Ectodermal cell (in vitro differentiated cells): ENCODE results near the gene MSRB3.

Experiments
- H3K27ac ChIP-seq: 2 replicates; pipeline ENCODE4 v1.7.0; 2013; ENCODE audit warnings: mild to moderate bottlenecking, low read depth, low read length; ENCODE audit not compliant: insufficient read depth, poor library complexity, severe bottlenecking
- H3K27me3 ChIP-seq: 2 replicates; pipeline ENCODE4 v1.7.0; 2013; ENCODE audit warnings: mild to moderate bottlenecking, low read length; ENCODE audit not compliant: insufficient read depth, control insufficient read depth, poor library complexity, severe bottlenecking
- H3K36me3 ChIP-seq: one replicate; pipeline ENCODE4 v1.7.0; 2013; ENCODE audit warnings: low read length; ENCODE audit not compliant: control insufficient read depth, insufficient read depth
- H3K4me1 ChIP-seq: one replicate; pipeline ENCODE4 v1.7.0; 2013; ENCODE audit warnings: low read length; ENCODE audit not compliant: control insufficient read depth, insufficient read depth
- H3K4me3 ChIP-seq: 2 replicates; pipeline ENCODE4 v1.7.0; 2013; ENCODE audit warnings: low read depth, low read length, control low read depth; ENCODE audit not compliant: insufficient read depth
- H3K9me3 ChIP-seq: 2 replicates; pipeline ENCODE4 v1.7.0; 2013; ENCODE audit warnings: mild to moderate bottlenecking, low read length, moderate library complexity; ENCODE audit not compliant: control insufficient read depth
- WGBS, 2 experiments: methylation state at CpG; one replicate each; pipeline ENCODE4 v1.1.7; 2013; ENCODE audit warnings: missing lambda C conversion rate in 2 of 2; 5-methylcytosine and 5-hydroxymethylcytosine counted together

Gene MSRB3

GRCh38 chr12:65335021-65335714, 56.7 kb downstream of the MSRB3 start:
- Histone ChIP-seq H3K9me3 (no peaks in the 10 kb centered on the region), H3K27me3 (no peaks in the 10 kb centered on the region), H3K36me3 (no peaks in the 10 kb centered on the region), H3K27ac (no peak overlapping the region), H3K4me1 (no peaks in the 10 kb centered on the region), H3K4me3 (no peak overlapping the region)
- WGBS, 2 experiments = 91 to 93% methylated on average over 2 of the region's 5 CpGs

DNA sequence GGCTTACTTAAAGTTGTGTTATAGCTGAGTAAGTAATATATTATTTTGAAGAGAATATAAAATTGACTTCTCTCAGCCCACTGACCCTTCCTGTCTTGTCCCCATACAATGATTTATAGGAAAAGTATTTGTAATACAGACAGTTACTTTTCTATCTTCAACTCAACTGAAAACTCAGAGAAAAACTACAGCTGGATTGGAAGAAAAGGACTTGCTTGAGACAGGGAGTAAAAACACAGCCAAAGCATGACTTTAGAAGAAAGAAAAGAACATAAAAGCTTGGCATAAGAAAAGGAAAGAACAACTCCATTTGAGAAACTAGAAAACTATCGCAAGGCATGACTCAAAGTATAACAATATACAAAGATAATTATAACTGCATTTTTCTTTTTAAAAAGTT, 57.5 kb downstream of the MSRB3 start:
- no peaks in the 10 kb centered on the region for H3K4me1 ChIP-seq
- no CpG with 5 or more reads among the region's 1 CpG for WGBS, 2 experiments

GRCh38 chr12:65339161-65339560, 60.7 kb downstream of the MSRB3 start:
- H3K9me3 ChIP-seq = no peaks in the 10 kb centered on the region
- H3K36me3 ChIP-seq = no peaks in the 10 kb centered on the region
- no peak overlapping the region for H3K4me3 ChIP-seq
- WGBS, 2 experiments = 92 to 100% methylated on average over 1 of the region's 1 CpG
- no peaks in the 10 kb centered on the region for H3K27me3 ChIP-seq
- H3K4me1 ChIP-seq = no peaks in the 10 kb centered on the region
- no peak overlapping the region for H3K27ac ChIP-seq

More for the DNA sequence above, 57.5 kb downstream of the MSRB3 start:
- Histone ChIP-seq H3K27me3 (no peaks in the 10 kb centered on the region), H3K36me3 (no peaks in the 10 kb centered on the region), H3K27ac (no peak overlapping the region), H3K4me3 (no peak overlapping the region), H3K9me3 (no peaks in the 10 kb centered on the region)

GRCh38 chr12:65343230-65343629, 64.7 kb downstream of the MSRB3 start:
- 96% methylated on average over 2 to 3 of the region's 3 CpGs for WGBS, 2 experiments
- Histone ChIP-seq H3K27me3 (no peaks in the 10 kb centered on the region), H3K36me3 (no peaks in the 10 kb centered on the region), H3K4me1 (no peaks in the 10 kb centered on the region), H3K9me3 (no peaks in the 10 kb centered on the region), H3K4me3 (no peak overlapping the region), H3K27ac (no peak overlapping the region)

- H3K4me3 ChIP-seq = no peak overlapping the region
- no peak overlapping the region for H3K27ac ChIP-seq
- no peaks in the 10 kb centered on the region for H3K27me3 ChIP-seq
- no peaks in the 10 kb centered on the region for H3K36me3 ChIP-seq
- WGBS, 2 experiments = 80% methylated on average over 1 of the region's 1 CpG
- no peaks in the 10 kb centered on the region for H3K9me3 ChIP-seq
- no peaks in the 10 kb centered on the region for H3K4me1 ChIP-seq
Observed at GRCh38 chr12:65343801-65344200, 65.3 kb downstream of the MSRB3 start.

DNA sequence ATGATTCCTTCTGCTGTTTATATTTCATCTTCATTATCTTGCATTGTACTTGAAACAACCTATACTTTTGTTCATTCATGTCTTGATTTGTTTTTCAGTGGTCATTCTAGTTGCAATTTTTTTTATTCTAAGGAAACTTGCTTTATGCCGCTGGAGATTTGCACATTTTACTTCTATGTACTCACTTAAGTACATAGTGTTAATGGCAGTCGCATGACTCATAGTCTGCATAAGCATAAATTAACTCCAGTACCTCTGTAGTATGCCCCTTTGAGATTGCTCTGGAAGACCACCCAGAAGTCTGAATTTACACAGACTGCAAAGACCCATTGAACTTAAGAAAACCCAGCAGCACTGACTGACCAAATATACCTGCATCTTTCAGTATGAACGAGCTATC, 77.0 kb downstream of the MSRB3 start:
- Histone ChIP-seq H3K27me3 (no peaks in the 10 kb centered on the region), H3K4me1 (no peaks in the 10 kb centered on the region), H3K9me3 (no peaks in the 10 kb centered on the region), H3K27ac (no peak overlapping the region), H3K4me3 (no peak overlapping the region), H3K36me3 (no peaks in the 10 kb centered on the region)
- WGBS, 2 experiments = 88 to 97% methylated on average over 3 of the region's 3 CpGs

GRCh38 chr12:65362234-65363031, 84.0 kb downstream of the MSRB3 start:
- 49 to 60% methylated on average over 4 of the region's 4 CpGs for WGBS, 2 experiments
- H3K27me3 ChIP-seq = no peaks in the 10 kb centered on the region
- no peaks in the 10 kb centered on the region for H3K4me1 ChIP-seq
- H3K27ac ChIP-seq = no peak overlapping the region
- no peaks in the 10 kb centered on the region for H3K36me3 ChIP-seq
- no peak overlapping the region for H3K4me3 ChIP-seq
- no peaks in the 10 kb centered on the region for H3K9me3 ChIP-seq

DNA sequence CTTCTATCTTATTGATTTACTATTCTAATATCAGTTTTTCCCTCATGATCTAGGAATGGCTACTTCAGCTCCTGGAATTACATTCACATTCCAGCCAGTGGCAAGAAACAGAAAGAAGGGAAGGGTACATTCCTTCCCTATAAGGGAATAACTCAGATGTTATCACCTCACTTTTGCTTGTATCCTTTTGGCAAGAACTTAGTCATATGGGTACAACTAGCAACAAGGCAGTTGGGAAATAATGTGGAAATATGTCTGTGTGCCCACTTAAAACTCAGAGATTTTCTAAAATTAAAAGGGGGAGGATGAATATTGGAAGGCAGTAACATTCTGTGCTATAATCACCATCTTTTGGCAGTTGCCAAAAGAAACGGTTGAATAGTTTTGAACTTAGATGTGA, 85.6 kb downstream of the MSRB3 start:
- H3K27me3 ChIP-seq = no peaks in the 10 kb centered on the region
- 90 to 100% methylated on average over 1 of the region's 1 CpG for WGBS, 2 experiments
- H3K36me3 ChIP-seq = no peaks in the 10 kb centered on the region
- H3K27ac ChIP-seq = no peak overlapping the region
- no peaks in the 10 kb centered on the region for H3K4me1 ChIP-seq
- H3K9me3 ChIP-seq = no peaks in the 10 kb centered on the region
- H3K4me3 ChIP-seq = no peak overlapping the region

- Histone ChIP-seq H3K9me3 (no peaks in the 10 kb centered on the region), H3K27ac (no peak overlapping the region), H3K27me3 (no peaks in the 10 kb centered on the region), H3K4me3 (no peak overlapping the region), H3K4me1 (no peaks in the 10 kb centered on the region), H3K36me3 (no peaks in the 10 kb centered on the region)
Observed at GRCh38 chr12:65367396-65367795, 88.9 kb downstream of the MSRB3 start.

DNA sequence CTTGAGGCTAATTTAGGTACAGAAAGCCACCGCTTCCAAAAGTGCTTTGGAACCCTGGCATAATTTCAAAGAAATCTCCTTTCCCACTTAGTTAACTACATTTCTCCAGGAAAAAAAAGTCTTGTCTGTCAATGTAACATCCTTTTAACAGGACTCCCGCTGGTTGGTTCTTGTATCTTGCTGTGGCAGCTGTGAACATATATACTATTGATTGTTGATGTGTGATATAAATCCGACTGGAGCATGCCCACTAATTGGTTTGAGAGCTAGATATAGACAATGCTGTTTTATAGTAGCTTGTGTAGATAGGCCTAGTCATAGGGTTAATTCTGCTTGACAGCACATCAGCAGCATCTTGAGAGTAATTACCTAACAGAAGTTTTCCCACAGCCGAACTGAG, 89.6 kb downstream of the MSRB3 start:
- Histone ChIP-seq H3K27ac (no peak overlapping the region), H3K4me1 (no peaks in the 10 kb centered on the region), H3K9me3 (no peaks in the 10 kb centered on the region), H3K27me3 (no peaks in the 10 kb centered on the region), H3K4me3 (no peak overlapping the region), H3K36me3 (no peaks in the 10 kb centered on the region)
- WGBS, 2 experiments = 91 to 92% methylated on average over 4 of the region's 4 CpGs
